Left ventricle myocardium inferior (tissue), 1 donor: ENCODE measurements around the gene MKLN1. TPM values are rescaled to one million over a fixed set of nuclear protein-coding genes. Genes with fewer than 3 reads are reported as not detected.
A peak's percentile ranks its signal among the peaks of the same experiment; 100 is the strongest.

ENCODE experiments used
- DNase-seq: peaks from one replicate; pipeline ENCODE4 v3.0.0-alpha.2; 2020
- H3K27ac ChIP-seq: fragments of 200-600 bp; replicated peaks from 2 replicates; pipeline ENCODE4 v1.8.0; 2021
- H3K27me3 ChIP-seq: fragments of 200-600 bp; 2 replicates; pipeline ENCODE4 v1.8.0; 2021; ENCODE audit warnings: low read depth
- H3K36me3 ChIP-seq: fragments of 200-600 bp; 2 replicates; pipeline ENCODE4 v1.8.0; 2021
- H3K4me1 ChIP-seq: fragments of 200-600 bp; 2 replicates; pipeline ENCODE4 v1.8.0; 2021
- H3K4me3 ChIP-seq: fragments of 200-600 bp; 2 replicates; pipeline ENCODE4 v1.8.0; 2021; ENCODE audit warnings: mild to moderate bottlenecking, moderate library complexity
- H3K9me3 ChIP-seq: fragments of 200-600 bp; replicated peaks from 2 replicates; pipeline ENCODE4 v1.8.0; 2021
- CTCF ChIP-seq: fragments of 200-600 bp; IDR thresholded peaks from 2 replicates; pipeline ENCODE4 v1.8.0; 2021; ENCODE audit warnings: antibody characterized with exemption, mild to moderate bottlenecking, borderline replicate concordance
- intact Hi-C: fragments of 100-400 bp; cut with micrococcal nuclease; formaldehyde crosslinking; loops from one replicate; pipeline ENCODE4 v1.11.0; 2022
- total RNA-seq: library from RNA; stranded (reverse); fragmentation: NEBNext Ultra II Directional; extraction: Animal tissue kit (Norgen Biotek cat#: 25700); gene quantifications from one replicate; pipeline ENCODE4 v1.2.1, GENCODE V29; 2021
- donor health status: DM: no; HTN: yes; CAD: no; lungs with severe emphysema.

The MKLN1 gene
- total RNA-seq, 1 donor from 2014 or later, result 42.2 TPM

- DNase-seq, result no peak
- intact Hi-C loops, result no loop called here
- no peaks in the 10 kb centered on the region for H3K36me3 ChIP-seq
- peak; percentile 41 for TF ChIP-seq CTCF
- no peaks in the 10 kb centered on the region for H3K27me3 ChIP-seq
- H3K9me3 ChIP-seq, result no peaks in the 10 kb centered on the region
- H3K4me3 ChIP-seq, result no peak overlapping the region
- peaks cover 95% of the 10 kb centered on the region for H3K4me1 ChIP-seq
- peak overlapping the region; percentile 86 for H3K27ac ChIP-seq
Observed at GRCh38 chr7:131544449-131545301, 217.0 kb downstream of the MKLN1 start.

GRCh38 chr7:131546126-131546525 is 218.4 kb downstream of the MKLN1 start:
- Histone ChIP-seq H3K36me3 (no peaks in the 10 kb centered on the region), H3K9me3 (no peaks in the 10 kb centered on the region), H3K27ac (peak overlapping the region; percentile 86), H3K4me3 (no peak overlapping the region), H3K27me3 (no peaks in the 10 kb centered on the region), H3K4me1 (peaks cover 95% of the 10 kb centered on the region)
- intact Hi-C loops, result no loop called here
- DNase-seq, result no peak
- TF ChIP-seq CTCF, result no peak

Other genes with a start within 250 kb of the MKLN1 start
- 67.4 TPM for gene PODXL, start 228.8 kb downstream of the MKLN1 start, total RNA-seq